H1 (cell line): ENCODE data around the gene PXN. TPM values are rescaled to one million over a fixed set of nuclear protein-coding genes. Genes with fewer than 3 reads are reported as not detected.

Experiments used
- CTCF ChIA-PET: fragments of 300-600 bp; sonication (Branson Sonifier 250); formaldehyde crosslinking; loops from one replicate; lab custom pipeline; 2021; ENCODE audit not compliant: partially characterized antibody; lab: Charles Lee
- POLR2A ChIA-PET: fragments of 300-600 bp; sonication (Branson Sonifier 250); formaldehyde crosslinking; loops from one replicate; lab custom pipeline; 2021; ENCODE audit warnings: inconsistent platforms; ENCODE audit not compliant: partially characterized antibody; lab: Charles Lee
- DNase-seq, 2 experiments: peaks; one replicate each; pipeline versions ENCODE4 v3.0.0 to v3.0.0-alpha.2; 2010 to 2022; ENCODE audit warnings: low spot score in 2 of 2, low read depth in 1 of 2, mixed read lengths in 1 of 2
- FAIRE-seq: peaks from 2 replicates; lab custom pipeline; 2011; peaks lifted over from hg19 to GRCh38; lab: Jason Lieb, UNC
- H2AFZ ChIP-seq: 2 replicates; pipeline ENCODE4 v1.8.1; 2012; ENCODE audit warnings: low read length, inconsistent platforms
- H2AK5ac ChIP-seq: 2 replicates; pipeline ENCODE4 v1.6.1; 2013; ENCODE audit warnings: low read depth, low read length
- H2BK120ac ChIP-seq: replicated peaks from 2 replicates; pipeline ENCODE3; 2013; ENCODE audit warnings: low read depth, low read length, inconsistent platforms
- H2BK12ac ChIP-seq: 2 replicates; pipeline ENCODE4 v1.6.1; 2013; ENCODE audit warnings: low read depth, low read length
- H2BK15ac ChIP-seq: 2 replicates; pipeline ENCODE4 v1.6.1; 2013; ENCODE audit warnings: low read length
- H2BK20ac ChIP-seq: 2 replicates; pipeline ENCODE4 v1.6.1; 2013; ENCODE audit warnings: low read length
- H2BK5ac ChIP-seq: 2 replicates; pipeline ENCODE4 v1.6.1; 2013; ENCODE audit warnings: low read depth, low read length
- H3K14ac ChIP-seq: 2 replicates; pipeline ENCODE4 v1.6.1; 2013; ENCODE audit warnings: inconsistent platforms; ENCODE audit not compliant: insufficient read length
- H3K18ac ChIP-seq: 2 replicates; pipeline ENCODE4 v1.6.1; 2013; ENCODE audit warnings: low read length; ENCODE audit errors: extremely low read depth
- H3K23ac ChIP-seq: 2 replicates; pipeline ENCODE4 v1.6.1; 2013; ENCODE audit warnings: inconsistent platforms; ENCODE audit not compliant: insufficient read length
- H3K23me2 ChIP-seq: 2 replicates; pipeline ENCODE4 v1.6.1; 2013; ENCODE audit warnings: low read depth, low read length
- H3K27ac ChIP-seq: 2 replicates; pipeline ENCODE4 v1.6.1; 2011; ENCODE audit warnings: low read depth, low read length, inconsistent platforms
- H3K27me3 ChIP-seq, 4 experiments: replicated peaks in 1 of 4; 1 replicate in 1 of 4; 2 replicates in 3 of 4; pipeline versions ENCODE4 v1.6.1 to v1.8.1; 2011 to 2013; ENCODE audit warnings: low read length in 3 of 4, mild to moderate bottlenecking in 3 of 4, inconsistent platforms in 2 of 4, mixed read lengths in 2 of 4, moderate library complexity in 1 of 4; ENCODE audit not compliant: control insufficient read depth in 3 of 4, insufficient read depth in 3 of 4; ENCODE audit errors: extremely low read depth in 1 of 4
- H3K36me3 ChIP-seq, 4 experiments: 2 replicates each; pipeline versions ENCODE4 v1.6.1 to v1.8.1; 2011 to 2013; ENCODE audit warnings: mild to moderate bottlenecking in 4 of 4, low read length in 3 of 4, moderate library complexity in 2 of 4, control low read depth in 1 of 4, inconsistent platforms in 1 of 4; ENCODE audit not compliant: insufficient read depth in 4 of 4, control insufficient read depth in 2 of 4
- H3K4ac ChIP-seq: replicated peaks from 2 replicates; pipeline ENCODE3; 2013; ENCODE audit warnings: low read length, low read depth, mixed read lengths, inconsistent platforms; ENCODE audit not compliant: insufficient read length
- H3K4me1 ChIP-seq, 4 experiments: replicated peaks in 1 of 4; 1 replicate in 1 of 4; 2 replicates in 3 of 4; pipeline versions ENCODE4 v1.6.1 to v1.8.1; 2011 to 2013; ENCODE audit warnings: low read length in 3 of 4, inconsistent platforms in 2 of 4, mixed read lengths in 1 of 4; ENCODE audit not compliant: insufficient read depth in 4 of 4, control insufficient read depth in 3 of 4
- H3K4me2 ChIP-seq, 2 experiments: 2 replicates each; pipeline versions ENCODE4 v1.6.1 to v1.8.1; 2011 to 2013; ENCODE audit warnings: low read depth in 2 of 2, low read length in 2 of 2, control low read depth in 1 of 2, inconsistent platforms in 1 of 2, mild to moderate bottlenecking in 1 of 2; ENCODE audit not compliant: insufficient read depth in 1 of 2
- H3K4me3 ChIP-seq, 4 experiments: fragments of 200-600, 300-600 bp in 1 of 4; sonication (generic), shearing (Covaris generic), sonication (Bioruptor Twin) in 1 of 4; 2 replicates each; pipeline versions ENCODE4 v1.5.1 to v1.8.1; 2011 to 2016; ENCODE audit warnings: low read length in 4 of 4, low read depth in 3 of 4, control low read depth in 2 of 4, inconsistent platforms in 2 of 4, mild to moderate bottlenecking in 2 of 4, mixed read lengths in 1 of 4, moderate library complexity in 1 of 4; ENCODE audit not compliant: insufficient read depth in 2 of 4; ENCODE audit errors: extremely low read depth in 1 of 4
- H3K56ac ChIP-seq: replicated peaks from 2 replicates; pipeline ENCODE3; 2013; ENCODE audit warnings: low read depth, mild to moderate bottlenecking, mixed read lengths, low read length, inconsistent platforms; ENCODE audit not compliant: insufficient read length
- H3K79me1 ChIP-seq: 2 replicates; pipeline ENCODE4 v1.6.1; 2013; ENCODE audit warnings: low read depth, low read length, control low read depth
- H3K79me2 ChIP-seq, 2 experiments: 2 replicates each; pipeline versions ENCODE4 v1.6.1 to v1.8.1; 2012 to 2013; ENCODE audit warnings: low read length in 2 of 2, mild to moderate bottlenecking in 2 of 2, inconsistent platforms in 1 of 2; ENCODE audit not compliant: insufficient read depth in 2 of 2, control insufficient read depth in 1 of 2
- H3K9ac ChIP-seq, 4 experiments: replicated peaks in 1 of 4; 1 replicate in 1 of 4; 2 replicates in 3 of 4; pipeline versions ENCODE4 v1.6.1 to v1.8.1; 2011 to 2013; ENCODE audit warnings: low read depth in 3 of 4, low read length in 3 of 4, control low read depth in 2 of 4, mild to moderate bottlenecking in 2 of 4, moderate library complexity in 2 of 4, inconsistent platforms in 1 of 4; ENCODE audit errors: extremely low read depth in 1 of 4
- H3K9me3 ChIP-seq, 2 experiments: 2 replicates each; pipeline versions ENCODE4 v1.6.1 to v1.8.1; 2012 to 2013; ENCODE audit warnings: mild to moderate bottlenecking in 2 of 2, moderate library complexity in 2 of 2, control low read depth in 1 of 2, inconsistent platforms in 1 of 2, low read depth in 1 of 2, low read length in 1 of 2, mixed read lengths in 1 of 2; ENCODE audit not compliant: insufficient read depth in 2 of 2
- H4K20me1 ChIP-seq, 2 experiments: replicated peaks in 1 of 2; 2 replicates each; pipeline versions ENCODE3 to v1.8.1; 2011 to 2013; ENCODE audit warnings: inconsistent platforms in 2 of 2, low read length in 2 of 2, mild to moderate bottlenecking in 1 of 2; ENCODE audit not compliant: insufficient read depth in 2 of 2, control insufficient read depth in 1 of 2
- H4K5ac ChIP-seq: 2 replicates; pipeline ENCODE4 v1.6.1; 2013; ENCODE audit warnings: low read length, low read depth, mixed read lengths, inconsistent platforms; ENCODE audit not compliant: insufficient read length
- H4K8ac ChIP-seq: 2 replicates; pipeline ENCODE4 v1.8.0; 2013; ENCODE audit warnings: mild to moderate bottlenecking, moderate library complexity, low read length, inconsistent platforms; ENCODE audit not compliant: insufficient read depth; ENCODE audit errors: extremely low read depth
- H4K91ac ChIP-seq: replicated peaks from 2 replicates; pipeline ENCODE3; 2013; ENCODE audit warnings: low read length, mixed read lengths, inconsistent platforms; ENCODE audit not compliant: insufficient read length
- BACH1 ChIP-seq: IDR thresholded peaks from 2 replicates; pipeline ENCODE4 v1.6.1; 2012; ENCODE audit warnings: low read length, improper control_type of control experiment
- BCL11A ChIP-seq, 2 experiments: IDR thresholded peaks; one replicate each; pipeline ENCODE4 v1.6.1; 2011; ENCODE audit warnings: low read depth in 2 of 2, low read length in 2 of 2, mild to moderate bottlenecking in 2 of 2
- FOSL1 ChIP-seq: IDR thresholded peaks from 2 replicates; pipeline ENCODE4 v1.6.1; 2011; ENCODE audit warnings: mild to moderate bottlenecking, low read depth, low read length, moderate library complexity; ENCODE audit not compliant: insufficient read depth
- GTF2F1 ChIP-seq: IDR thresholded peaks from 2 replicates; pipeline ENCODE4 v1.6.1; 2012; ENCODE audit warnings: low read depth, low read length, improper control_type of control experiment, borderline replicate concordance
- JUND ChIP-seq: IDR thresholded peaks from 2 replicates; pipeline ENCODE4 v1.6.1; 2011; ENCODE audit warnings: mild to moderate bottlenecking, improper control_type of control experiment, low read length
- RBBP5 ChIP-seq: IDR thresholded peaks from 2 replicates; pipeline ENCODE4 v1.7.1; 2012; ENCODE audit warnings: low read depth, mild to moderate bottlenecking, inconsistent platforms, low read length, moderate library complexity, borderline replicate concordance
- RXRA ChIP-seq: IDR thresholded peaks from 2 replicates; pipeline ENCODE4 v1.6.1; 2011; ENCODE audit warnings: low read depth, mild to moderate bottlenecking, low read length, moderate library complexity; ENCODE audit not compliant: insufficient read depth
- SP1 ChIP-seq: IDR thresholded peaks from 2 replicates; pipeline ENCODE4 v1.6.1; 2011; ENCODE audit warnings: low read depth, low read length
- TAF1 ChIP-seq: IDR thresholded peaks from 2 replicates; pipeline ENCODE4 v1.6.1; 2011; ENCODE audit warnings: mild to moderate bottlenecking, low read depth, low read length
- TEAD4 ChIP-seq: IDR thresholded peaks from 2 replicates; pipeline ENCODE4 v1.6.1; 2012; ENCODE audit warnings: low read depth, low read length, inconsistent platforms, mixed read lengths
- ZNF274 ChIP-seq: IDR thresholded peaks from 2 replicates; pipeline ENCODE4 v1.7.0; 2012; ENCODE audit warnings: low read length, borderline replicate concordance; ENCODE audit errors: extremely low read depth
- WGBS, 2 experiments: shearing (Covaris generic) in 1 of 2; methylation state at CpG; one replicate each; pipeline versions ENCODE4 v1.1.6 to v1.1.7; 2013 to 2015; ENCODE audit warnings: low lambda C conversion rate in 2 of 2, mixed read lengths in 2 of 2, inconsistent platforms in 1 of 2, low coverage in 1 of 2, missing lambda C conversion rate in 1 of 2; ENCODE audit not compliant: insufficient replicate concordance in 2 of 2, insufficient coverage in 1 of 2, insufficient read length in 1 of 2; ENCODE audit errors: extremely low coverage in 1 of 2, missing lambda C conversion rate in 1 of 2; 5-methylcytosine and 5-hydroxymethylcytosine counted together
- polyA plus RNA-seq, 7 experiments: library from polyadenylated mRNA; depleted of rRNA in 3 of 7; stranded (reverse) in 5 of 7; unstranded in 2 of 7; fragments of >200 nt in 5 of 7; fragments of 200-250 nt in 2 of 7; gene quantifications; 1 replicate in 5 of 7; 2 replicates in 1 of 7; 4 replicates in 1 of 7; pipeline versions ENCODE4 v1.2.1 to v1.2.3, GENCODE V29; 2011 to 2013; ENCODE audit warnings: missing spikeins in 2 of 7, mixed read lengths in 2 of 7
- total RNA-seq: library from RNA; stranded (reverse); fragmentation: NEBNext Ultra II Directional; extraction: Animal tissue kit (Norgen Biotek cat#: 25700); gene quantifications from 2 replicates; pipeline ENCODE4 v1.2.1, GENCODE V29; 2021

The PXN gene
- total and polyA plus RNA-seq, 2 of the 8 experiments (the other 6 are each of a cell fraction or from before 2014, with no cell fraction given) = 51.0 to 105 TPM

DNA sequence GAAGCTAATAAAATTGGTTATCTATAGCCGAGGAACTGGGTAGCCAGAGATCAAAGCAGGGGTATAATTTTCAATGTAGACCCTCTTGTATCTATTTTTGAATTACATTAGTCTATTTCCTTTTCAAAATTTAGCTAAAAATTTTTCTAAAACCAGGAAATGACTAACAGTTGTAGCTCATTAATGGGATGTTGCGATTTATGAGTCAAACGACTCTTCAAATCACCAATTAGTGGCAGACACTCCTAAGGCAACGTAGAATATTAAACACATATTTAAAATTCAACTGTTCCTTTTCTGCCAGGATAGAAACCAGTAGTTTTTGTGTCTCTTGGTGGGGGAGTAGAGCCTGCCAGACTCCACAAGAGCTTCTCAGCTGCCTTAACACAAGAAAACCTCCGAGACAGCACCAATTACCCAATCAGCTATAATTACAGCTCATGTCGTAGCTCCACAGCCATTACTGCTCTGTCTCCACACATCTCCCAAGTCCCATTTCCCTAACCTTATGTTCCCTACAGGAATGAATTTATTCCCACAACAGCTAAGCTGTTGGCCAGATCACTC is 97.9 kb downstream of the PXN start:
- H2BK120ac ChIP-seq = no peak overlapping the region
- POLR2A ChIA-PET = interaction anchor here (0.8 to 20.9 kb wide), 9 partner anchors 9 to 124 kb away, joined by 3 to 358 read pairs (median 5); partner anchors contain the start of genes GCN1, RNU4-2 and RPLP0
- H3K4me2 ChIP-seq = no peak overlapping the region
- no peaks in the 10 kb centered on the region for H3K23me2 ChIP-seq
- H3K9me3 ChIP-seq = no peaks in the 10 kb centered on the region
- FAIRE-seq = no peak
- H3K27me3 ChIP-seq = no peaks in the 10 kb centered on the region
- no peak overlapping the region for H3K14ac ChIP-seq
- no peak overlapping the region for H3K18ac ChIP-seq
- no peak overlapping the region for H2BK5ac ChIP-seq
- H3K79me2 ChIP-seq = no peaks in the 10 kb centered on the region
- H4K8ac ChIP-seq = no peak overlapping the region
- H4K5ac ChIP-seq = no peak overlapping the region
- no peak overlapping the region for H2BK15ac ChIP-seq
- TF ChIP-seq TAF1 (no peak), ZNF274 (no peak), BACH1 (no peak), RBBP5 (no peak), RXRA (no peak), TEAD4 (no peak), FOSL1 (no peak), BCL11A (IDR thresholded peaks at IDR 0.05; ENCODE audit: low read depth in 2 of 2, low read length in 2 of 2) (no peak), GTF2F1 (no peak), SP1 (no peak), JUND (no peak)
- peaks cover 34 to 76% (median 51%) of the 10 kb centered on the region in 4 experiments for H3K36me3 ChIP-seq
- no peak overlapping the region for H3K23ac ChIP-seq
- no peaks in the 10 kb centered on the region for H3K4me1 ChIP-seq
- no peak overlapping the region for H3K56ac ChIP-seq
- no peak overlapping the region for H2BK12ac ChIP-seq
- no peak overlapping the region for H2AFZ ChIP-seq
- H3K27ac ChIP-seq = no peak overlapping the region
- no peak overlapping the region for H3K4me3 ChIP-seq
- no peak overlapping the region for H3K4ac ChIP-seq
- WGBS, 2 experiments = 92% methylated on average over 6 of the region's 6 CpGs; no CpG with 5 or more reads in 1 of the 2 experiments
- H3K9ac ChIP-seq = no peak overlapping the region
- H4K20me1 ChIP-seq = peaks cover 0 to 4% of the 10 kb centered on the region in 2 experiments
- no peak overlapping the region for H4K91ac ChIP-seq
- no peaks in the 10 kb centered on the region for H3K79me1 ChIP-seq
- H2BK20ac ChIP-seq = no peak overlapping the region
- CTCF ChIA-PET = interaction anchor here (0.8 to 1.6 kb wide), 4 partner anchors 11 to 42 kb away, joined by 3 read pairs; no protein-coding TSS in a partner anchor
- no peak overlapping the region for H2AK5ac ChIP-seq
- DNase-seq = no peak
